ENCODE data around the gene KRTAP10-12.

GRCh38 chr21:44740742-44741141, 43.8 kb downstream of the KRTAP10-12 start:
- TF ChIP-seq, protein P1, sequence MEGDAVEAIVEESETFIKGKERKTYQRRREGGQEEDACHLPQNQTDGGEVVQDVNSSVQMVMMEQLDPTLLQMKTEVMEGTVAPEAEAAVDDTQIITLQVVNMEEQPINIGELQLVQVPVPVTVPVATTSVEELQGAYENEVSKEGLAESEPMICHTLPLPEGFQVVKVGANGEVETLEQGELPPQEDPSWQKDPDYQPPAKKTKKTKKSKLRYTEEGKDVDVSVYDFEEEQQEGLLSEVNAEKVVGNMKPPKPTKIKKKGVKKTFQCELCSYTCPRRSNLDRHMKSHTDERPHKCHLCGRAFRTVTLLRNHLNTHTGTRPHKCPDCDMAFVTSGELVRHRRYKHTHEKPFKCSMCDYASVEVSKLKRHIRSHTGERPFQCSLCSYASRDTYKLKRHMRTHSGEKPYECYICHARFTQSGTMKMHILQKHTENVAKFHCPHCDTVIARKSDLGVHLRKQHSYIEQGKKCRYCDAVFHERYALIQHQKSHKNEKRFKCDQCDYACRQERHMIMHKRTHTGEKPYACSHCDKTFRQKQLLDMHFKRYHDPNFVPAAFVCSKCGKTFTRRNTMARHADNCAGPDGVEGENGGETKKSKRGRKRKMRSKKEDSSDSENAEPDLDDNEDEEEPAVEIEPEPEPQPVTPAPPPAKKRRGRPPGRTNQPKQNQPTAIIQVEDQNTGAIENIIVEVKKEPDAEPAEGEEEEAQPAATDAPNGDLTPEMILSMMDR (IDR thresholded peaks at IDR 0.05) = no peak
- no peak for TF ChIP-seq POLR2A (IDR thresholded peaks at IDR 0.05)

Measured in esophagus squamous epithelium (tissue), 4 donors.